ENCODE measurements around the gene GPR21.
A peak's percentile ranks its signal among the peaks of the same experiment; 100 is the strongest.

The GPR21 gene

DNA sequence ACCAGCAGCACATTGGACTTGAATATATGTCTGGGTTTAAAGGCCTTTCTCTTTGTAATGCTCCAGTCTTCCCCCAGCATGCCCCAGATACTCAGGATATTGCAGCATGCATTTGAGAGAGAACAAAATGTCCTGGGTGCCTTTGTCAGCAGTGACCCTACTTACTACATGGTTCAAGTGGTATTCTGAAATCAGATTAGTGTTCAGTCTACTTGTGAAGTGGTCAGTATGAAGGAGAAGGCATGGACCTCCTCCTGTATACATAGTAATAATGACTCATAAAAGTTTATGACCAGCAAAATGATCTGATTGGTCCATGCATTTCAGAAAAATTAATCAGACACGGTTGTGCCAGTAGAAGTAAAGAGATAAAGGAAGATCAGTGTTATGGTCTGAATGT lies 25.4 kb downstream of the GPR21 start:
- H3K4me3 ChIP-seq, result no peak overlapping the region
- intact Hi-C loops (cut with DNase I; ENCODE audit: low total_unique reads), result no loop called here
- peaks cover 0 to 94% (median 35%) of the 10 kb centered on the region in 4 donors for H3K4me1 ChIP-seq
- peak in 1 of 2 donors; percentile 36 for DNase-seq
- H3K27ac ChIP-seq, result peak overlapping the region; percentile 72 to 82
- H3K36me3 ChIP-seq, result peaks cover 0 to 3% (median 0%) of the 10 kb centered on the region in 3 donors
- no peaks in the 10 kb centered on the region for H3K9me3 ChIP-seq
- TF ChIP-seq, protein P1, sequence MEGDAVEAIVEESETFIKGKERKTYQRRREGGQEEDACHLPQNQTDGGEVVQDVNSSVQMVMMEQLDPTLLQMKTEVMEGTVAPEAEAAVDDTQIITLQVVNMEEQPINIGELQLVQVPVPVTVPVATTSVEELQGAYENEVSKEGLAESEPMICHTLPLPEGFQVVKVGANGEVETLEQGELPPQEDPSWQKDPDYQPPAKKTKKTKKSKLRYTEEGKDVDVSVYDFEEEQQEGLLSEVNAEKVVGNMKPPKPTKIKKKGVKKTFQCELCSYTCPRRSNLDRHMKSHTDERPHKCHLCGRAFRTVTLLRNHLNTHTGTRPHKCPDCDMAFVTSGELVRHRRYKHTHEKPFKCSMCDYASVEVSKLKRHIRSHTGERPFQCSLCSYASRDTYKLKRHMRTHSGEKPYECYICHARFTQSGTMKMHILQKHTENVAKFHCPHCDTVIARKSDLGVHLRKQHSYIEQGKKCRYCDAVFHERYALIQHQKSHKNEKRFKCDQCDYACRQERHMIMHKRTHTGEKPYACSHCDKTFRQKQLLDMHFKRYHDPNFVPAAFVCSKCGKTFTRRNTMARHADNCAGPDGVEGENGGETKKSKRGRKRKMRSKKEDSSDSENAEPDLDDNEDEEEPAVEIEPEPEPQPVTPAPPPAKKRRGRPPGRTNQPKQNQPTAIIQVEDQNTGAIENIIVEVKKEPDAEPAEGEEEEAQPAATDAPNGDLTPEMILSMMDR (IDR thresholded peaks at IDR 0.05), result no peak
- no peaks in the 10 kb centered on the region for H3K27me3 ChIP-seq

DNA sequence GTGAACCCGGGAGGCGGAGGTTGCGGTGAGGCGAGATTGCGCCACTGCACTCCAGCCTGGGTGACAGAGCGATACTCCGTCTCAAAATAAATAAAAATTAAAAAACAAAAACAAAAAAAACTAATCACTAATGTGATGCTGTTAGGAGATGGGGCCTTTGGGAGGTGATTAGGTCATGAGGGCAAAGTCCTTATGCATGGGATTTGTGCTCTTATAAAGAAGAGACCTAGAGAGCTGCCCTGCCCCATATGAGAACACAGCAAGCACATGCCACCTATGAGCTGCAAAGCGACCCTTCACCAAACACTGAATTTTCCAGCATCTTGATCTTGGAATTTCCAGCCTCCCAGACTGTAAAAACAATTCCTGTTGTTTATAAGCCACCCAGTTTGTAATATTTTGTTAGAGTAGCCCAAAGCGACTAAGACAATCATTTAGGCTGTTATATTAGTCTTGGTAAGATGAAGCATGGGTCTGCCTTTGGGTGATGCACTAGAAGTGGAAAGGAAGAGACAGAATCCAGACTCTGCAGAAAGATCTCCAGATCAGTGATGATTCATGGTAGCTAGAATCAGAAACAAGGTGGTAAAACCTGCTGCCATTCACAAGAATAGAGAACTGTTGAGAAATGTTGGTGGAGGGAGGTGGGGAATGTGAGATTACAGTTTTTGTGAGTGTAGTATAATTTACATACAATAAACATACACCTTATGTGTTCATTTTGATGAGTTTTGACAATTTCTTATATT lies 26.2 kb downstream of the GPR21 start:
- TF ChIP-seq, protein P1 (IDR thresholded peaks at IDR 0.05), result no peak
- intact Hi-C loops (cut with DNase I; ENCODE audit: low total_unique reads), result loop anchor here (5.0 kb wide), 1 partner anchor 1132 kb away; no protein-coding TSS in a partner anchor
- Histone ChIP-seq H3K36me3 (peaks cover 0 to 3% (median 0%) of the 10 kb centered on the region in 3 donors), H3K4me1 (peaks cover 0 to 94% (median 34%) of the 10 kb centered on the region in 4 donors), H3K9me3 (no peaks in the 10 kb centered on the region), H3K4me3 (no peak overlapping the region), H3K27me3 (no peaks in the 10 kb centered on the region), H3K27ac (peak overlapping the region; percentile 72 to 82)
- no peak for DNase-seq

DNA sequence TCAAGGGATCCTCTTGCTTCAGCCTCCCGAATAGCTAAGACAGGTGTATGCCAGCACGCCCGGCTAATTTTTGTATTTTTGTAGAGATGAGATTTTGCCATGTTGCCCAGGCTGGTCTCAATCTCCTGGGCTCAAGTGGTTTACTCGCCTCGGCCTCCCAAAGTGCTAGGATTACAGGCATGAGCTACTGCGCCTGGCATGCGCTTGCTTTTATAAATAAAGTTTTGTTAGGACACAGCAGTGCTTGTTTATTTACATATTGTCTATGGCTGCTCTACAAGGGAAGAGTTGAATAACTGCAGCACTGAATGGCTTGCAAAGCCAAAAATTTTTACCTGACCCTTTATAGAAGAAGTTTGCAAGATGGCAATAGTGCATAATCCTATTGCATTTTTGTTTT lies 27.7 kb downstream of the GPR21 start:
- Histone ChIP-seq H3K27me3 (no peaks in the 10 kb centered on the region), H3K4me3 (no peak overlapping the region), H3K9me3 (no peaks in the 10 kb centered on the region), H3K27ac (peak overlapping the region; percentile 72 to 82), H3K36me3 (peaks cover 7 to 11% (median 8%) of the 10 kb centered on the region in 3 donors), H3K4me1 (peaks cover 0 to 94% (median 24%) of the 10 kb centered on the region in 4 donors)
- intact Hi-C loops (cut with DNase I; ENCODE audit: low total_unique reads), result loop anchor here (5.0 kb wide), 1 partner anchor 1134 kb away; no protein-coding TSS in a partner anchor
- TF ChIP-seq, protein P1 (IDR thresholded peaks at IDR 0.05), result no peak
- no peak for DNase-seq

DNA sequence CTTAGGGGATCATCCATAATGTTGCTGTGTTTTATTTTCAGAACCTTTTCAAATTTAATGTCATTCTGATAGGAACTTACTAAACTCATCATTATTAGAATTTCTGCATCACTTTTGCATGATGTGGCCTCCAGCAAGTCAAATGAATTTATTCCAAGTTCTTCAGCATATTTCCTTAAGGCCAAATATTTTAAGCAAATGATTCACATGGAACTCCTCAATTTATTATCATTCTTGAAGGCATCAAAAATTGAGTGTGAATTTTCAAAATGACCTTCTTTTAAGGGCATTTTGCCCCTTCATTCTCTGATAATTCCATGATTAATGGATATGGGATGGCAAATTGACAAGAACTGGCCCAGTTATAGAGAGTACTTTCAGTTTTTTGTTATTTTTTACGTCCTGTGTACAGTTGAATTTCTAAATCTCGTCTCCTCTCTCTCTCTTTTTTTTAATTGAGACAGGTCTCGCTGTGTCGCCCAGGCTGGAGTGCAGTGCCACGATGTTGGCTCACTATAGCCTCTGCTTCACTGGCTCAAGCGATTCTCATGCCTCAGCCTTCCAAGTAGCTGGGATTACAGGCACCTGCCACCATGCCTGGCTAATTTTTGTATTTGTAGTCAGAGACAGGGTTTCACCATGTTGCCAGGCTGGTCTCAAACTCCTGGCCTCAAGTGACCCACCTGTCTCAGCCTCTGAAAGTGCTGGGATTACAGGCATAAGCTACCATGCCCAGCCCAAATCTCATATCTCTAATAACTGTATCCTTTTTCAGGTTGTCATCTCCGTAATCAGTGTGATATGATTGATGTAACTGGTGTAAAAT lies 29.1 kb downstream of the GPR21 start:
- TF ChIP-seq, protein P1 (IDR thresholded peaks at IDR 0.05), result no peak
- H3K27ac ChIP-seq, result peak overlapping the region; percentile 72 to 82
- H3K27me3 ChIP-seq, result no peaks in the 10 kb centered on the region
- H3K4me3 ChIP-seq, result peak overlapping the region in 1 of 2 donors; percentile 3
- peaks cover 0 to 98% (median 27%) of the 10 kb centered on the region in 4 donors for H3K4me1 ChIP-seq
- no peak for DNase-seq
- H3K36me3 ChIP-seq, result peaks cover 12 to 22% (median 21%) of the 10 kb centered on the region in 3 donors
- no peaks in the 10 kb centered on the region for H3K9me3 ChIP-seq
- intact Hi-C loops (cut with DNase I; ENCODE audit: low total_unique reads), result loop anchor here (5.0 kb wide), 1 partner anchor 1135 kb away; no protein-coding TSS in a partner anchor

DNA sequence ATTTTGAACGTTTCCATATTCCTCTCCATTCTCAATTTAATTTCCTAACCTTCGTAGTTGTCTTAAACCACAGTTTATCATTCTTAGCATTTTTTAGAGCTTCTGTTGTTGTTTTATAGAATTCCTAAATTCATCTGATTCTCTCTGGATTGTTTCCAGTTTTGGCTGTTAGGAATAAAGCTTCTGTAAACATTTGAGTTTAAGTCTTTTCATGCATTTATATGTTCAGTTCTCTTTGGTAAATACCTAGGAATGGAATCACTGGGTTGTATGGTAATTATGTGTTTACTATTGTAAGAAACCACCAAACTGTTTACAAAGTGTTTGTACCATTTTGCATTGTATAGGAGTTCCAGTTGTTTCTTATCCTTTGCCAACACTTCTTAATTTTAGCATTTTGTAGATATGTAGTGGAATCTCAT lies 29.7 kb downstream of the GPR21 start:
- H3K27ac ChIP-seq, result peak overlapping the region; percentile 72 to 82
- intact Hi-C loops (cut with DNase I; ENCODE audit: low total_unique reads), result loop anchor here (5.0 kb wide), 1 partner anchor 1136 kb away; no protein-coding TSS in a partner anchor
- no peaks in the 10 kb centered on the region for H3K9me3 ChIP-seq
- H3K4me3 ChIP-seq, result no peak overlapping the region
- peaks cover 12 to 24% (median 21%) of the 10 kb centered on the region in 3 donors for H3K36me3 ChIP-seq
- H3K4me1 ChIP-seq, result peaks cover 0 to 98% (median 26%) of the 10 kb centered on the region in 4 donors
- TF ChIP-seq, protein P1 (IDR thresholded peaks at IDR 0.05), result no peak
- no peaks in the 10 kb centered on the region for H3K27me3 ChIP-seq
- no peak for DNase-seq

Measured in tibial artery (tissue), 4 donors.